Muscle of arm (tissue), 14 donors: Measurements from ENCODE around the gene FYB2. TPM values are rescaled to one million over a fixed set of nuclear protein-coding genes. Genes with fewer than 3 reads are reported as not detected.

Source experiments
- DNase-seq: peaks from one replicate; pipeline ENCODE4 v3.0.0-alpha.2; 2013
- long read RNA-seq, 11 donors: transcript quantifications; one replicate each; lab custom pipeline, GENCODE V29; 2026
- polyA plus RNA-seq, 12 donors: library from polyadenylated mRNA; unstranded; fragments of 120-200 nt; gene quantifications; one replicate each; pipeline ENCODE4 v1.2.1, GENCODE V29; 2013; ENCODE audit not compliant: insufficient read length in 12 of 12

The FYB2 gene
- polyA plus RNA-seq: under 1 TPM in 8 of 12 donors, not detected in 4; 0.09 to 0.67 (median 0.27) TPM
- long read RNA-seq, donor 1, partial matches to known transcripts: 0 of 1 reads
- long read RNA-seq, donor 1, other reads (novel, unspliced or antisense): 0 of 1 reads
- long read RNA-seq, donor 2: 0 reads
- long read RNA-seq, donor 3: 0 reads
- long read RNA-seq, donor 4: 0 reads
- long read RNA-seq, donor 5: 0 reads
- long read RNA-seq, donor 6: 0 reads
- long read RNA-seq, donor 7: 0 reads
- long read RNA-seq, donor 8: 0 reads
- long read RNA-seq, donor 9: 0 reads
- long read RNA-seq, donor 10: 0 reads
- long read RNA-seq, donor 11: 0 reads

DNA sequence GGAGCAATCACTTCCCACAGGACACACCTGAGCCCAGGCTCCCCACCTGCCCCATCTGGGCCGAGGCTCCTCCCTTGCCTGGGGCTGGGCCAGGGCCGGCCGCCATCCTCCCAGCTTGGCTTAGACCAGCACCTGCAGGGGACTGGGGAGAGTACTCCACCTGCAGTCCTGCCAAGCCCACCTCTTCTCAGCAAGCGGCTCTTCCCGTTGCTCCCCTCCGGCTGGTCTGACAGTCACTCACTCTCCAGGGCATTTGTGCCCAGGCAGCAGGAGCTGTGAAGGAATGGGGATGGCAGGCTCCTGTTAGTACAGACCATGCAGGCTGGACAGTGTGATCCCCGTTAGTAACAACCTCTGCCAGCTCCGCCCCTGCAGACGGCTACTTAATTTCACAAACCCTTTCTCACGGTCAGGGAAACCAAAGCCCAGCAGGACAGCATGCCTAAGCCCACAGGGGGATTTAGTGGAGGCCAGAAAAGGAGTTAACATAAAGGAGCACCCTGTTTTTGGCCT is at the start of gene FYB2:
TSS of gene FYB2 (minus strand) at position 18 of the 513 bp plus-strand sequence. CDS start 114 bp downstream, outside the sequence.
- no peak for DNase-seq

GRCh38 chr1:56868761-56869160 is 49.6 kb upstream of the FYB2 start:
- no peak for DNase-seq

GRCh38 chr1:56867491-56867890 is 48.3 kb upstream of the FYB2 start:
- DNase-seq: no peak

GRCh38 chr1:56866656-56867055 is 47.5 kb upstream of the FYB2 start:
- no peak for DNase-seq

- DNase-seq: no peak
Observed at GRCh38 chr1:56864430-56864829, 45.2 kb upstream of the FYB2 start.

DNA sequence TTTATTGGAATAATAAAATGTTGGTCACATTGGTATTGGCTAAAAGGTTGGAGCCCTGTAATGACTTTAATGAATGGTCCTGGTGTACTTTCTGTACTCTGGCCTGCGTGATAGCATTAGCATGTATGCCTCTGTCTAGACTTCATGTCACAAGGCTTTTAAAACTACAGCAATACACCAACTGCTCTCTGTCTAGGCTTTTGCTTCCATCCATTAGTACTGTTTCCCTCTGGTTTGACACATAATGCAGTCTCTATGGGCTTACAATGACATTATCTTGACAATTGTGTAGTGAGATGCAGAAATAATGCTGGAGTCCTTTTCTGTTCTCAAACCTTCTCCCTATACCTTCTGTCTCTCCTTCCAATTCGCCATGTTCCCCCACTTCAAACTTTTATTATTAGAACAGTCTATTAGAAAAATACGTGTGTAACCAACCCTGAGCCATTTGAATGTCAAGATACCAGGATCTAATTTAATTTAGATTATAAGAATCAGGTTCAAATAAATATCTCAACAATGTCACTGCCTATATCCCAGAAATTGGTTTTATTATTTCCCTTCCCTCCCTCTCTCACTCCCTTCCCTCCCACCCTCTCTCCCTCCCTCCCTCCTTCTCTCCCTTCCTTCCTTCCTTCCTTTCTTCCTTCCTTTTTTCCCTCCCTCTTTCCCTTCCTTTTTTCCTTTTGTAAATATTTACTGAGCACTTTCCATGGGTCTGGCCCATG is 44.2 kb upstream of the FYB2 start:
- no peak for DNase-seq

DNA sequence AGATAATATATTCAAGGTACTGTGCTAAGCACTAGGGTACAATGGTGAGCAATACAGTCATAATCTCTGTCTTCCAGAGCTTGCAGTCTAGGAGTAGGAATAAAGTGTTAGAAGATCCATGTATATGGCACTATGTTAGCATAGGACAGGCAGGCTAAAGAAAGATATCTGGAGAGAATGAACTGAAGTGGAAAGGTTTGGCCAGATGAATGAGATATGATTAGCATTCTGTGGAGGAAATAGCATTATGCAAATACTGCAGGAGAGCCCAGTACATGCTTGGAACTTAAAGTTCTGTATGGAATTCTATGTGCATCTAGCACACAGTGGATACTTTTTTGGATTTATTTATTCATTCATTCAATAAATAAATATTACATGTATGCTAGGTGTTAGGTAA is 40.1 kb upstream of the FYB2 start:
- no peak for DNase-seq

DNA sequence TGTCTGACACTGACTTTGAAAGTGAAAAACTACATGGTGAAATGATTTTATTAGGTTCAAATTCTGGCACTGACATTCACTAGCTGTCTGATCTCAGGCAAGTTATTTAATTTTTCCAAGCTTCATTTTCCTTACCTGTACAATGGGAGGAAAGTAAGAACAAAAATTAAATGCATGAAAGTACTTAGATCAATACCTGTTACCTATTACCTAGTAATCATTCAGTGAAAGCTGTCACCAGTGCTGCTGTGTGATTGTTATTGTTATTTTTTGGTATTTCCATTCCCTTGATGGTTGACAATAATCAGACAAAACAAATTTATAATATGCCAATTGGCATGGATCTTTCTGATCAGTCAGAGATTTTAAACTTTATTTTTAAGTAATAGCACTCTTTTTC is 37.0 kb upstream of the FYB2 start:
- DNase-seq: no peak

GRCh38 chr1:56855190-56855589 is 36.0 kb upstream of the FYB2 start:
- no peak for DNase-seq

DNA sequence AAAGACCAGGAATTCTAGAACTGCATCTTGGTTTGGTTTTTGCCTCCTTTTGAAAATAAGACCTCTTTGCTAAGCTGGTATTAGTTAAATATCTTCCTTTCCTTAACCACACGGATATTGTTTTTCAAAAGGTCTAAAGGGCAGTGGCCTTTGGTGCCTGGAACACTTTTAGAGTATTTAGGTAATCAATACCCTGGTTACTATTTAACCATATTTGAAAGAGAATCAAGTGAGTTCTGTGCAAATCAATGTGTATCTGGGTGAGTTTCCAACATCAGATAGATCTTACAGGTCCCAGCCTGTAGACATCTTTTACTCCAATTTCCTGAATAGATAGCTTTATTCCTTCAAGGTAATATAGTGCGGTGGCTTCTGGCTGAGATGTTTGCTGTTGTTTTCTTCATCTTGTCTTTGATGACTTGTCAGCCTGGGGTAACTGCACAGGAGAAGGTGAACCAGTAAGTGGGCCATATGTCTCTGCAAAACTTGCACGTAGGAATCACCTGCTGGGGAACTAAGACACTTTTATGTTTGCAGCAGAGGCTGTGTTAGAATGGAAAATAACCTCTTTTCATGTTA is 35.4 kb upstream of the FYB2 start, which contains the start of gene C8A:
TSS of gene C8A (plus strand) at position 277 of the 579 bp plus-strand sequence. CDS start at position 382, 105 bp downstream.
- no peak for DNase-seq

DNA sequence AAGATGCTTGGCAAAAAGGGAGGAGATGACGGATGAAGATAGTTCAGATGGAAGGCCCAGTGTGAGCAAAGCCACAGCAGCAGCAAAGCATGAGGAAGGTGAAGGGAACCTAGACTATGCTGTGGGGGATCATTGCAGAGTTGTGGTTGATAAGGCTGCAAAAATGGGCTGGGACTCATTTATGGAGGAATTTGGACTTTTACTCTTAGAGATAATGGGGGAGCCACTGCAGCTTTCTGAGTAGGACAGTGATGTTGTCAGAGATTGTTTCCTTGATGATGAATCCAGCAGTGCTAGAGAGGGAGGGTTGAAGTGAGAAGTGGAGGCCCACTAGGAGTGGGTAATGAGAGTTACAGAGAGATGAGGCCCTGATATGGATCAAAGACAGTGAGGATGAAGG is 33.3 kb upstream of the FYB2 start:
- DNase-seq: no peak

GRCh38 chr1:56850922-56851321 is 31.7 kb upstream of the FYB2 start:
- no peak for DNase-seq

- no peak for DNase-seq
Observed at GRCh38 chr1:56850411-56850810, 31.2 kb upstream of the FYB2 start.

DNA sequence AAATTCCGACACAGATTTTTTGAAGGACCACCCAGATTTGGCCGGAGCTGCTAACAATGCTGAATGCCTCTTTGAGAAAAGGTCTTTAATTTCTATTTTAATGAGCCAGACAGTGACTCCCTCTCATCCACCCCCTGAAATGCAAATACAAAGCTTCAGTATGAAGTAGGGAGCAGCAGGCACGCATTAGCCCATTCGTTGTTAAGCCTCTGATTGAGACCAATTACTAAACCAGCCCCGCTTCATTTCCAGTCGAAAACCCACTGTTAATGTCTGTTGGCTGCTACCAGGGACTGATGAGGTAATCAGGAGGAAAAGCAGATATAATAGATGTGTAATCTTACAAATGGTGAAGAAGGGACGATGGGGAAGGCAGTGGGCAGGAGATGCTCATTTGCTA is 30.5 kb upstream of the FYB2 start:
- no peak for DNase-seq

DNA sequence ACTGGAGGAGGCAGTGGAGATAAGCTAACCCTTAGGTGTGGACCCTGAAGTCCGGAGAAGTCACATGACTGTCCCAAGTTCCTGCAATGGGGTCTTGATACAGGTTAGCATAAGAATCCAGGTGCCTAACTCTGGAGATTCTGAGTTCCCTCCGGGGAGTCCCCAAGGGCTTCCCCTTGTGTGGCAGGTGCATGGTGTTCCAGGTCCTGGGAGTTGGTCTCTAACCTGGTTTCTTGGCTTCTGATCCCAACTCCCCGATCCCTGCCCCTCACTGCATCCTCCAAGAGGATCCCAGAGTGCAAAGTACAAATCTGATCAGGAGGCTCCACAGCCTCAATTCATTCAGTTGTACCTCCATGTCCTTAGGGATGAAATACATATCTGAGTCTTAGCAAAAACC is 26.1 kb upstream of the FYB2 start:
- no peak for DNase-seq

- no peak for DNase-seq
Observed at GRCh38 chr1:56844545-56845136, 25.4 kb upstream of the FYB2 start.

DNA sequence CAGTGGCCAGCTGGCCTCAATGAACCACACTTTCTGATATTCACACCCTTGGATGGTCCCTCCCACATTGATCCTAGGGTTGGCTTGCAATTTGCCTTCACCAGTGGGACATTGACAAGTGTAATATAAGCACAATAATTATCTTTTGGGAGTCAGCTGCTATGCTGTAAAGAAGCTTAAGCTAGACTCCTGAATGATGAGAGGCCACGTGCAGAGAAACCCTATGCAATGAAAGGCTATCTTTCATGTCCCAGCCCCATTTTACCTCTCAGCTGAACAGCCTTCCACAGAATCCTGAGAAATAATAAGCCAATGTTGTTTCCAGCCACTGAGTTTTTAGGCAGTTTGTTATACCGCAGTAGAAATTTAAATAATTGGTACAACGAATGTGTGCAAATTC is 24.3 kb upstream of the FYB2 start:
- no peak for DNase-seq

GRCh38 chr1:56838759-56839158 is 19.6 kb upstream of the FYB2 start:
- no peak for DNase-seq

GRCh38 chr1:56837244-56837939 is 18.2 kb upstream of the FYB2 start:
- no peak for DNase-seq

- no peak for DNase-seq
Observed at GRCh38 chr1:56836359-56836758, 17.2 kb upstream of the FYB2 start.

- DNase-seq: no peak
Observed at GRCh38 chr1:56835657-56836056, 16.5 kb upstream of the FYB2 start.
